ENCODE results near the gene CORIN. TPM values are rescaled to one million over a fixed set of nuclear protein-coding genes. Genes with fewer than 3 reads are reported as not detected.

CORIN gene
- total RNA-seq, 1 donor from 2014 or later: 0.05 TPM

- H3K36me3 Mint-ChIP-seq (ENCODE audit: low read depth): no peaks in the 10 kb centered on the region
- H3K27me3 Mint-ChIP-seq (ENCODE audit: low read depth): no peaks in the 10 kb centered on the region
- DNase-seq (ENCODE audit: low read depth, low spot score): no peak
- H3K4me1 Mint-ChIP-seq: peaks cover 6% of the 10 kb centered on the region
- no peak overlapping the region for H3K27ac Mint-ChIP-seq (ENCODE audit: unreplicated experiment)
- TF ChIP-seq CTCF (conservative IDR thresholded peaks at IDR 0.05): no peak
- H3K9me3 Mint-ChIP-seq: peaks cover 9% of the 10 kb centered on the region
- no peak overlapping the region for H3K4me3 Mint-ChIP-seq
Measured at GRCh38 chr4:47737326-47737725, 100.5 kb downstream of the CORIN start.

- Mint-ChIP-seq H3K36me3 (ENCODE audit: low read depth) (no peaks in the 10 kb centered on the region), H3K9me3 (peaks cover 9% of the 10 kb centered on the region), H3K27me3 (ENCODE audit: low read depth) (no peaks in the 10 kb centered on the region), H3K27ac (ENCODE audit: unreplicated experiment) (no peak overlapping the region), H3K4me1 (peaks cover 6% of the 10 kb centered on the region), H3K4me3 (no peak overlapping the region)
- TF ChIP-seq CTCF (conservative IDR thresholded peaks at IDR 0.05): no peak
- DNase-seq (ENCODE audit: low read depth, low spot score): no peak
Measured at GRCh38 chr4:47736555-47736954, 101.3 kb downstream of the CORIN start.

- Mint-ChIP-seq H3K9me3 (peaks cover 9% of the 10 kb centered on the region), H3K36me3 (ENCODE audit: low read depth) (no peaks in the 10 kb centered on the region), H3K4me3 (no peak overlapping the region), H3K4me1 (peaks cover 9% of the 10 kb centered on the region), H3K27ac (ENCODE audit: unreplicated experiment) (no peak overlapping the region), H3K27me3 (ENCODE audit: low read depth) (no peaks in the 10 kb centered on the region)
- TF ChIP-seq CTCF (conservative IDR thresholded peaks at IDR 0.05): no peak
- DNase-seq (ENCODE audit: low read depth, low spot score): no peak
Measured at GRCh38 chr4:47736146-47736545, 101.7 kb downstream of the CORIN start.

GRCh38 chr4:47733302-47734175 lies 104.3 kb downstream of the CORIN start:
- H3K36me3 Mint-ChIP-seq (ENCODE audit: low read depth): no peaks in the 10 kb centered on the region
- no peak overlapping the region for H3K4me3 Mint-ChIP-seq
- TF ChIP-seq CTCF (conservative IDR thresholded peaks at IDR 0.05): no peak
- H3K9me3 Mint-ChIP-seq: no peaks in the 10 kb centered on the region
- peaks cover 15% of the 10 kb centered on the region for H3K4me1 Mint-ChIP-seq
- no peak overlapping the region for H3K27ac Mint-ChIP-seq (ENCODE audit: unreplicated experiment)
- H3K27me3 Mint-ChIP-seq (ENCODE audit: low read depth): no peaks in the 10 kb centered on the region
- no peak for DNase-seq (ENCODE audit: low read depth, low spot score)

GRCh38 chr4:47731182-47731581 lies 106.7 kb downstream of the CORIN start:
- no peaks in the 10 kb centered on the region for H3K36me3 Mint-ChIP-seq (ENCODE audit: low read depth)
- DNase-seq (ENCODE audit: low read depth, low spot score): no peak
- no peak overlapping the region for H3K4me3 Mint-ChIP-seq
- no peaks in the 10 kb centered on the region for H3K9me3 Mint-ChIP-seq
- H3K4me1 Mint-ChIP-seq: peaks cover 15% of the 10 kb centered on the region
- H3K27ac Mint-ChIP-seq (ENCODE audit: unreplicated experiment): peak overlapping the region; percentile 7
- no peaks in the 10 kb centered on the region for H3K27me3 Mint-ChIP-seq (ENCODE audit: low read depth)
- no peak for TF ChIP-seq CTCF (conservative IDR thresholded peaks at IDR 0.05)

Data from neural crest cell (in vitro differentiated cells).